Stimulated activated CD8-positive, alpha-beta memory T cell treated with anti-CD3 and anti-CD28 coated beads, Interleukin-4, amount 100 ng/mL, for 4 hours (primary cell): Measurements from ENCODE around the gene THOC7.

Experiments used
- DNase-seq, 2 donors: peaks; one replicate each; pipeline ENCODE4 v3.0.0-alpha.2; 2020; ENCODE audit warnings: low read depth in 2 of 2, low spot score in 1 of 2

THOC7 gene

GRCh38 chr3:63878394-63879060, 14.9 kb upstream of the THOC7 start:
- DNase-seq = no peak

GRCh38 chr3:63877737-63878393, 14.3 kb upstream of the THOC7 start:
- DNase-seq = no peak

- no peak for DNase-seq
Measured at GRCh38 chr3:63876260-63876659, 12.7 kb upstream of the THOC7 start.

GRCh38 chr3:63875510-63875909, 11.9 kb upstream of the THOC7 start:
- no peak for DNase-seq

GRCh38 chr3:63874769-63875168, 11.2 kb upstream of the THOC7 start:
- DNase-seq = no peak

GRCh38 chr3:63872135-63872924, 8.7 kb upstream of the THOC7 start:
- DNase-seq = no peak

GRCh38 chr3:63870615-63871005, 7.0 kb upstream of the THOC7 start:
- DNase-seq = no peak

- no peak for DNase-seq
Measured at GRCh38 chr3:63869940-63870614, 6.5 kb upstream of the THOC7 start.

- DNase-seq = no peak
Measured at GRCh38 chr3:63867225-63867624, 3.6 kb upstream of the THOC7 start.

- DNase-seq = no peak
Measured at GRCh38 chr3:63864965-63865327, 1.3 kb upstream of the THOC7 start.

GRCh38 chr3:63864008-63864964, 681 bp upstream of the THOC7 start:
- DNase-seq = peak in 1 of 2 donors; percentile 27

- no peak for DNase-seq
Measured at GRCh38 chr3:63862804-63863149, 828 bp downstream of the THOC7 start.

GRCh38 chr3:63861306-63861705, 2.3 kb downstream of the THOC7 start:
- DNase-seq = no peak

- DNase-seq = no peak
Measured at GRCh38 chr3:63860776-63861175, 2.8 kb downstream of the THOC7 start.

- DNase-seq = no peak
Measured at GRCh38 chr3:63857311-63857710, 6.3 kb downstream of the THOC7 start.

- DNase-seq = no peak
Measured at GRCh38 chr3:63855333-63855940, 8.2 kb downstream of the THOC7 start.

- DNase-seq = no peak
Measured at GRCh38 chr3:63853106-63853505, 10.5 kb downstream of the THOC7 start.

GRCh38 chr3:63851287-63851686, 12.3 kb downstream of the THOC7 start:
- DNase-seq = no peak

GRCh38 chr3:63849175-63849574, 14.4 kb downstream of the THOC7 start:
- no peak for DNase-seq

- DNase-seq = no peak
Measured at GRCh38 chr3:63847718-63848450, 15.7 kb downstream of the THOC7 start.
